HCT116 (cell line): ENCODE measurements around the gene KIRREL3. TPM values are rescaled to one million over a fixed set of nuclear protein-coding genes. Genes with fewer than 3 reads are reported as not detected.

Experiments used
- ATAC-seq: fragments of 200-7000 bp; cut with Tn5 transposase; 2 replicates; pipeline ENCODE4 v1.9.1; 2020; ENCODE audit warnings: mild to moderate bottlenecking, moderate library complexity
- BruUV-seq: library from RNA; stranded (reverse); fragments of 400-500 nt; replicated peaks from 2 replicates; lab custom pipeline; 2021; lab: Mats Ljungman, UMichigan
- CTCF ChIA-PET: fragments of 300-600 bp; sonication (Branson Sonifier 250); formaldehyde crosslinking; loops from one replicate; lab custom pipeline; 2021; ENCODE audit warnings: antibody characterized with exemption; lab: Charles Lee
- POLR2A ChIA-PET: fragments of 300-600, 350-600 bp; sonication (Branson Sonifier 250); formaldehyde crosslinking; loops from one replicate; lab custom pipeline; 2021; ENCODE audit warnings: antibody characterized with exemption; lab: Charles Lee
- RAD21 ChIA-PET, 2 experiments: fragments of 300-600 bp; sonication (Branson Sonifier 250); formaldehyde crosslinking; loops; one replicate each; lab custom pipeline; 2023; ENCODE audit warnings: low total read pairs in 2 of 2; ENCODE audit not compliant: uncharacterized antibody in 2 of 2, unreplicated experiment in 2 of 2, low non-redundant PET in 1 of 2; lab: Charles Lee
- DNase-seq: peaks from one replicate; pipeline ENCODE4 v3.0.0-alpha.2; 2010; ENCODE audit warnings: low read depth, low spot score
- H2AFZ ChIP-seq: fragments of 200-600 bp; shearing (Covaris generic), sonication (generic); 2 replicates; pipeline ENCODE4 v1.6.1; 2017; ENCODE audit warnings: low read depth, mixed run types, mixed read lengths, antibody characterized with exemption, low read length; ENCODE audit not compliant: poor library complexity, severe bottlenecking
- H3K27ac ChIP-seq: 2 replicates; pipeline ENCODE4 v1.5.1; 2012; ENCODE audit warnings: low read depth, low read length
- H3K27me3 ChIP-seq: fragments of 200-600 bp; sonication (generic); 2 replicates; pipeline ENCODE4 v1.6.1; 2016; ENCODE audit warnings: mixed run types, low read length, mixed read lengths; ENCODE audit not compliant: insufficient read depth
- H3K36me3 ChIP-seq, 2 experiments: fragments of 200-500 bp in 1 of 2; fragments of 200-600 bp in 1 of 2; sonication (Bioruptor generic) in 1 of 2; sonication (generic) in 1 of 2; 2 replicates each; pipeline versions ENCODE4 v1.5.1 to v1.6.1; 2014 to 2016; ENCODE audit warnings: low read length in 2 of 2, inconsistent platforms in 1 of 2, mixed read lengths in 1 of 2, mixed run types in 1 of 2; ENCODE audit not compliant: insufficient read depth in 2 of 2, control insufficient read depth in 1 of 2
- H3K4me1 ChIP-seq, 2 experiments: fragments of 200-600 bp in 1 of 2; sonication (generic) in 1 of 2; 2 replicates each; pipeline versions ENCODE4 v1.5.1 to v1.6.1; 2012 to 2017; ENCODE audit warnings: low read length in 2 of 2, inconsistent platforms in 1 of 2, mild to moderate bottlenecking in 1 of 2, mixed read lengths in 1 of 2, mixed run types in 1 of 2, moderate library complexity in 1 of 2; ENCODE audit not compliant: insufficient read depth in 2 of 2, control insufficient read depth in 1 of 2
- H3K4me2 ChIP-seq: fragments of 200-600 bp; sonication (generic); 2 replicates; pipeline ENCODE4 v1.6.1; 2017; ENCODE audit warnings: mixed run types, low read length, mixed read lengths
- H3K4me3 ChIP-seq, 2 experiments: fragments of 200-600 bp in 1 of 2; sonication (generic) in 1 of 2; replicated peaks in 1 of 2; 2 replicates each; pipeline ENCODE4 v1.5.1; 2011 to 2016; ENCODE audit warnings: low read length in 2 of 2, control low read depth in 1 of 2, low read depth in 1 of 2, mild to moderate bottlenecking in 1 of 2, mixed read lengths in 1 of 2, mixed run types in 1 of 2
- H3K79me2 ChIP-seq: fragments of 200-600 bp; sonication (generic); 2 replicates; pipeline ENCODE4 v1.6.1; 2017; ENCODE audit warnings: mild to moderate bottlenecking, mixed run types, low read length, moderate library complexity, mixed read lengths; ENCODE audit not compliant: insufficient read depth
- H3K9ac ChIP-seq: fragments of 200-600 bp; sonication (generic); 2 replicates; pipeline ENCODE4 v1.6.1; 2016; ENCODE audit warnings: low read length, mixed read lengths
- H3K9me2 ChIP-seq: fragments of 200-600 bp; sonication (generic), shearing (Covaris generic); 2 replicates; pipeline ENCODE4 v1.6.1; 2017; ENCODE audit warnings: mixed run types, mild to moderate bottlenecking, moderate library complexity; ENCODE audit not compliant: insufficient read depth
- H3K9me3 ChIP-seq, 2 experiments: fragments of 200-500 bp in 1 of 2; fragments of 200-600 bp in 1 of 2; sonication (Bioruptor generic) in 1 of 2; sonication (generic) in 1 of 2; 2 replicates each; pipeline ENCODE4 v1.6.1; 2014 to 2017; ENCODE audit warnings: low read length in 2 of 2, mixed read lengths in 2 of 2, inconsistent platforms in 1 of 2, low read depth in 1 of 2, mild to moderate bottlenecking in 1 of 2, mixed run types in 1 of 2, moderate library complexity in 1 of 2; ENCODE audit not compliant: control insufficient read depth in 1 of 2, insufficient read depth in 1 of 2
- H4K20me1 ChIP-seq: fragments of 200-600 bp; sonication (generic), shearing (Covaris generic); 2 replicates; pipeline ENCODE4 v1.6.1; 2017; ENCODE audit warnings: mixed run types, mild to moderate bottlenecking, moderate library complexity; ENCODE audit not compliant: insufficient read depth
- CEBPB ChIP-seq: IDR thresholded peaks from 2 replicates; pipeline ENCODE4 v1.6.1; 2012; ENCODE audit warnings: low read depth
- EGR1 ChIP-seq: IDR thresholded peaks from 2 replicates; pipeline ENCODE4 v1.6.1; 2012; ENCODE audit warnings: low read depth
- EZH2 ChIP-seq: fragments of 200-600 bp; sonication (generic); IDR thresholded peaks from 2 replicates; pipeline ENCODE4 v1.6.1; 2017; ENCODE audit warnings: antibody characterized with exemption, mixed run types
- EZH2phosphoT487 ChIP-seq: fragments of 200-600 bp; IDR thresholded peaks from 2 replicates; pipeline ENCODE4 v1.6.1; 2018; ENCODE audit warnings: antibody characterized with exemption, borderline replicate concordance
- FOSL1 ChIP-seq: IDR thresholded peaks from 2 replicates; pipeline ENCODE4 v1.6.1; 2012; ENCODE audit warnings: low read depth
- POLR2AphosphoS5 ChIP-seq: IDR thresholded peaks from 2 replicates; pipeline ENCODE4 v1.6.1; 2011; ENCODE audit warnings: mild to moderate bottlenecking, low read depth, low read length, moderate library complexity
- SIN3A ChIP-seq: IDR thresholded peaks from 2 replicates; pipeline ENCODE4 v1.6.1; 2012; ENCODE audit warnings: low read depth
- SP1 ChIP-seq: IDR thresholded peaks from 2 replicates; pipeline ENCODE4 v1.6.1; 2012; ENCODE audit warnings: low read depth
- SRF ChIP-seq: IDR thresholded peaks from 2 replicates; pipeline ENCODE4 v1.6.1; 2012; ENCODE audit warnings: low read depth
- TCF7L2 ChIP-seq: IDR thresholded peaks from 2 replicates; pipeline ENCODE4 v1.7.0; 2011; ENCODE audit warnings: borderline replicate concordance, inconsistent platforms; ENCODE audit not compliant: insufficient read depth, insufficient read length; ENCODE audit errors: extremely low read depth
- YY1 ChIP-seq: IDR thresholded peaks from 2 replicates; pipeline ENCODE4 v1.6.1; 2011; ENCODE audit warnings: low read length, low read depth, moderate library complexity, mild to moderate bottlenecking; ENCODE audit not compliant: insufficient replicate concordance; ENCODE audit errors: extremely low read depth
- ZFX ChIP-seq: fragments of 450-650 bp; IDR thresholded peaks from 2 replicates; pipeline ENCODE4 v1.6.1; 2017
- intact Hi-C: fragments of 100-400 bp; cut with micrococcal nuclease; formaldehyde crosslinking; loops from 2 replicates; pipeline ENCODE4 v1.10.0; 2022
- total RNA-seq: library from RNA; stranded (reverse); gene quantifications from one replicate; pipeline ENCODE4 v1.2.1, GENCODE V29; 2021; ENCODE audit not compliant: unreplicated experiment
- TF ChIP-seq, protein P1 (sequence below): IDR thresholded peaks from 2 replicates; pipeline ENCODE4 v1.6.1; 2012; ENCODE audit warnings: low read depth

KIRREL3 gene
- total RNA-seq, 1 experiment from 2014 or later, result not detected

DNA sequence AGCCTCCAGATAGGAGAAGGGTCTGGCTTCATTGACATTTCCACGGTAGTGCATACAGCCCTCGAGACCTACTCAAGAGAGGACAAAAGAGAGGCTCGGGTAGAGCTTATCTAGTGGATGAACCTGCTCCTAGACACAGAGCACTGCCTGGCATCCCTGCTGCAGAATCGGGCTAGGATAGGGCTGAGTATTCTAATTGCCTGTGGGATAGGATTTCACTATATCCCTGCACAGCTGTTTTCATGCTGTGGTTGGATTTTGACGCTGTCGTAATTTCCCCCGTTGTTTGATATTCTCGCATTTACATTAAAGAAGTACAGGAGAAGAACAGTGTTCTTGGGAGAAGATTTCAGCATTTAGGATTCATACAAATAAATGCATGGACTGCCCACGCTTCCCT lies 107.8 kb downstream of the KIRREL3 start:
- TF ChIP-seq ZFX (no peak), SP1 (no peak), SIN3A (no peak), SRF (no peak), FOSL1 (no peak)
- TF ChIP-seq, protein P1, sequence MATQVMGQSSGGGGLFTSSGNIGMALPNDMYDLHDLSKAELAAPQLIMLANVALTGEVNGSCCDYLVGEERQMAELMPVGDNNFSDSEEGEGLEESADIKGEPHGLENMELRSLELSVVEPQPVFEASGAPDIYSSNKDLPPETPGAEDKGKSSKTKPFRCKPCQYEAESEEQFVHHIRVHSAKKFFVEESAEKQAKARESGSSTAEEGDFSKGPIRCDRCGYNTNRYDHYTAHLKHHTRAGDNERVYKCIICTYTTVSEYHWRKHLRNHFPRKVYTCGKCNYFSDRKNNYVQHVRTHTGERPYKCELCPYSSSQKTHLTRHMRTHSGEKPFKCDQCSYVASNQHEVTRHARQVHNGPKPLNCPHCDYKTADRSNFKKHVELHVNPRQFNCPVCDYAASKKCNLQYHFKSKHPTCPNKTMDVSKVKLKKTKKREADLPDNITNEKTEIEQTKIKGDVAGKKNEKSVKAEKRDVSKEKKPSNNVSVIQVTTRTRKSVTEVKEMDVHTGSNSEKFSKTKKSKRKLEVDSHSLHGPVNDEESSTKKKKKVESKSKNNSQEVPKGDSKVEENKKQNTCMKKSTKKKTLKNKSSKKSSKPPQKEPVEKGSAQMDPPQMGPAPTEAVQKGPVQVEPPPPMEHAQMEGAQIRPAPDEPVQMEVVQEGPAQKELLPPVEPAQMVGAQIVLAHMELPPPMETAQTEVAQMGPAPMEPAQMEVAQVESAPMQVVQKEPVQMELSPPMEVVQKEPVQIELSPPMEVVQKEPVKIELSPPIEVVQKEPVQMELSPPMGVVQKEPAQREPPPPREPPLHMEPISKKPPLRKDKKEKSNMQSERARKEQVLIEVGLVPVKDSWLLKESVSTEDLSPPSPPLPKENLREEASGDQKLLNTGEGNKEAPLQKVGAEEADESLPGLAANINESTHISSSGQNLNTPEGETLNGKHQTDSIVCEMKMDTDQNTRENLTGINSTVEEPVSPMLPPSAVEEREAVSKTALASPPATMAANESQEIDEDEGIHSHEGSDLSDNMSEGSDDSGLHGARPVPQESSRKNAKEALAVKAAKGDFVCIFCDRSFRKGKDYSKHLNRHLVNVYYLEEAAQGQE, result no peak
- TF ChIP-seq, all 23 proteins: peak for 0
- H3K4me3 ChIP-seq, result no peak overlapping the region
- BruUV-seq, result no TSS peak
- no peak overlapping the region for H3K9ac ChIP-seq
- ATAC-seq (no peak), DNase-seq (no peak)
- no peaks in the 10 kb centered on the region for H3K79me2 ChIP-seq
- no peaks in the 10 kb centered on the region for H3K9me2 ChIP-seq
- CTCF ChIA-PET, result no interaction called here
- POLR2A ChIA-PET, result no interaction called here
- no peaks in the 10 kb centered on the region for H3K9me3 ChIP-seq
- RAD21 ChIA-PET, result no interaction called here
- no peaks in the 10 kb centered on the region; the same call in 1 of the 2 replicates for H3K27me3 ChIP-seq
- intact Hi-C loops, result no loop called here
- no peak overlapping the region for H3K4me2 ChIP-seq
- H3K36me3 ChIP-seq, result no peaks in the 10 kb centered on the region
- H4K20me1 ChIP-seq, result no peaks in the 10 kb centered on the region
- H3K27ac ChIP-seq, result no peak overlapping the region
- H2AFZ ChIP-seq, result no peak overlapping the region
- H3K4me1 ChIP-seq, result no peaks in the 10 kb centered on the region

DNA sequence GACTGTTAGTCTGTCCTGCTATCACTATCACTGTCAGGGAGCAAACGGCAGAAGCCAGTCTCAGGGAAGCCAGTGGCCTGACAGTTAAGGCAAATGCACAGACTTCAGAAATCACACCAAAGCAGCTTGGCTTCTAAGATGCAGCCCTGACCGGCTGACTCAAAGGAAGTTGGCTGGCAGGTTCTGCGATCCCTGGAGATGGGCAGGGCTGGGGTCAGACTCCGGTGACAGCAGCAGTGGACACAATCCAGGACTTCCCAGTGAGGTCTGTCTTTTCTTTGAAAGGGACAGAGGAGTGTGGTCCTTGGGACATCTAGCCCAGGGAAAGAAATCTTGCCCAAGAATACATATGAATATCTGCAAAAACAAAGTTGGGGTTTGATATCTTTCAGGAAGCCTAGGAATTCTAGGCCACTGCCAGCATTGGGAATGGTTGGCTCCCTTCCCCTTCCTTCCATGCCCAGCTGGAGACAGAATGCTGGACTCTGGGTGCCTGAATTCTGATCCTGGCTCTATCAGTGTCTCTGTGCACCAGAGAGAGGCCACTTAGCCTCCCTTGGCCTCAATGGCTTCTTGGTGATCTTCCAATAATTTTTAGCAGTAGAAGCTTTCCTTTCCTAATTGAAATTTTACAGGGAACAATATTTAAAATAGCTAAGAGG lies 108.9 kb downstream of the KIRREL3 start:
- ChIA-PET CTCF (no interaction called here), RAD21 (no interaction called here), POLR2A (no interaction called here)
- Histone ChIP-seq H3K4me2 (no peak overlapping the region), H3K9me3 (no peaks in the 10 kb centered on the region), H3K27me3 (no peaks in the 10 kb centered on the region; the same call in 1 of the 2 replicates), H2AFZ (no peak overlapping the region), H3K36me3 (no peaks in the 10 kb centered on the region), H3K79me2 (no peaks in the 10 kb centered on the region), H3K9me2 (no peaks in the 10 kb centered on the region), H3K4me3 (no peak overlapping the region), H3K4me1 (no peaks in the 10 kb centered on the region), H3K27ac (no peak overlapping the region), H4K20me1 (no peaks in the 10 kb centered on the region), H3K9ac (no peak overlapping the region)
- no peak for DNase-seq
- ATAC-seq, result no peak
- BruUV-seq, result no TSS peak
- intact Hi-C loops, result no loop called here
- TF ChIP-seq POLR2AphosphoS5, result no peak
- no peak for TF ChIP-seq SRF
- no peak for TF ChIP-seq FOSL1
- TF ChIP-seq, protein P1, result no peak
- TF ChIP-seq CEBPB, result no peak
- no peak for TF ChIP-seq EZH2phosphoT487
- no peak for TF ChIP-seq TCF7L2
- no peak for TF ChIP-seq EGR1
- no peak for TF ChIP-seq YY1
- no peak for TF ChIP-seq EZH2
